Measurements from ENCODE around the gene XAF1. TPM values are rescaled to one million over a fixed set of nuclear protein-coding genes. Genes with fewer than 3 reads are reported as not detected.
A peak's percentile ranks its signal among the peaks of the same experiment; 100 is the strongest.

The XAF1 gene
- polyA plus RNA-seq, 1 donor (not counting 4 experiments of a cell fraction or from before 2014, with no cell fraction given), result 10.6 TPM

- no peak for DNase-seq (ENCODE audit: low read depth, low spot score)
- H3K79me2 ChIP-seq (ENCODE audit: control insufficient read depth, insufficient read depth, low read length), result no peaks in the 10 kb centered on the region
- no peak overlapping the region for H2AFZ ChIP-seq (ENCODE audit: control insufficient read depth, low read length)
- H3K27ac ChIP-seq (ENCODE audit: control insufficient read depth, insufficient read depth, low read length), result no peak overlapping the region
- dilution Hi-C loops (cut with MboI; ENCODE audit: extremely low pct_ligation_motif_present, low sequenced_read_pairs), result no loop called here
- no peaks in the 10 kb centered on the region for H3K9me3 ChIP-seq (ENCODE audit: control insufficient read depth, low read depth, low read length)
- no peak overlapping the region for H3K9ac ChIP-seq (ENCODE audit: control insufficient read depth, extremely low read depth, insufficient read depth, low read length)
- H3K4me1 ChIP-seq (ENCODE audit: control insufficient read depth, extremely low read depth, insufficient read depth, low read length), result peaks cover 24% of the 10 kb centered on the region
- no peaks in the 10 kb centered on the region for H3K9me1 ChIP-seq (ENCODE audit: control insufficient read depth, extremely low read depth, insufficient read depth, low read length)
- no peaks in the 10 kb centered on the region for H3K36me3 ChIP-seq (ENCODE audit: control insufficient read depth in 2 of 2, extremely low read depth in 1 of 2, insufficient read depth in 2 of 2, low read length in 2 of 2)
- H4K20me1 ChIP-seq (ENCODE audit: control insufficient read depth, extremely low read depth, insufficient read depth, low read length), result no peaks in the 10 kb centered on the region
- no peak overlapping the region for H3K4me3 ChIP-seq (ENCODE audit: control insufficient read depth in 2 of 3, extremely low read depth in 1 of 3, insufficient read depth in 2 of 3, low read depth in 1 of 3, low read length in 3 of 3)
- H3K27me3 ChIP-seq (ENCODE audit: control insufficient read depth, extremely low read depth, insufficient read depth, low read length), result no peaks in the 10 kb centered on the region
- no peak for TF ChIP-seq EZH2 (IDR thresholded peaks at IDR 0.05; ENCODE audit: low read length)
- TF ChIP-seq CTCF (optimal IDR thresholded peaks at IDR 0.05 in 1 of 3, IDR thresholded peaks at IDR 0.05 in 1 of 3, conservative IDR thresholded peaks at IDR 0.05 in 1 of 3; ENCODE audit: extremely low read depth in 1 of 3, insufficient read depth in 2 of 3, low read length in 3 of 3), result no peak
- H3K4me2 ChIP-seq (ENCODE audit: control insufficient read depth, extremely low read depth, insufficient read depth, low read depth, low read length), result no peak overlapping the region
- FAIRE-seq, result no peak
Measured at GRCh38 chr17:6753546-6753945, 2.3 kb upstream of the XAF1 start.

GRCh38 chr17:6755281-6755680 lies 565 bp upstream of the XAF1 start:
- Histone ChIP-seq H3K4me2 (ENCODE audit: control insufficient read depth, extremely low read depth, insufficient read depth, low read depth, low read length) (peak overlapping the region; percentile 92), H3K9me1 (ENCODE audit: control insufficient read depth, extremely low read depth, insufficient read depth, low read length) (no peaks in the 10 kb centered on the region), H3K79me2 (ENCODE audit: control insufficient read depth, insufficient read depth, low read length) (no peaks in the 10 kb centered on the region), H3K27me3 (ENCODE audit: control insufficient read depth, extremely low read depth, insufficient read depth, low read length) (no peaks in the 10 kb centered on the region), H3K36me3 (ENCODE audit: control insufficient read depth in 2 of 2, extremely low read depth in 1 of 2, insufficient read depth in 2 of 2, low read length in 2 of 2) (no peaks in the 10 kb centered on the region), H3K9me3 (ENCODE audit: control insufficient read depth, low read depth, low read length) (no peaks in the 10 kb centered on the region), H2AFZ (ENCODE audit: control insufficient read depth, low read length) (peak overlapping the region; percentile 92), H3K27ac (ENCODE audit: control insufficient read depth, insufficient read depth, low read length) (peak overlapping the region; percentile 17), H4K20me1 (ENCODE audit: control insufficient read depth, extremely low read depth, insufficient read depth, low read length) (no peaks in the 10 kb centered on the region), H3K4me3 (ENCODE audit: control insufficient read depth in 2 of 3, extremely low read depth in 1 of 3, insufficient read depth in 2 of 3, low read depth in 1 of 3, low read length in 3 of 3) (peak overlapping the region in 2 of 3 experiments; percentile 38 to 65), H3K4me1 (ENCODE audit: control insufficient read depth, extremely low read depth, insufficient read depth, low read length) (peaks cover 24% of the 10 kb centered on the region), H3K9ac (ENCODE audit: control insufficient read depth, extremely low read depth, insufficient read depth, low read length) (peak overlapping the region; percentile 62)
- DNase-seq (ENCODE audit: low read depth, low spot score), result no peak
- dilution Hi-C loops (cut with MboI; ENCODE audit: extremely low pct_ligation_motif_present, low sequenced_read_pairs), result no loop called here
- no peak for FAIRE-seq
- TF ChIP-seq CTCF (optimal IDR thresholded peaks at IDR 0.05 in 1 of 3, IDR thresholded peaks at IDR 0.05 in 1 of 3, conservative IDR thresholded peaks at IDR 0.05 in 1 of 3; ENCODE audit: extremely low read depth in 1 of 3, insufficient read depth in 2 of 3, low read length in 3 of 3) (no peak), EZH2 (IDR thresholded peaks at IDR 0.05; ENCODE audit: low read length) (no peak)

Measured in keratinocyte (primary cell).